GM10847 (cell line): ENCODE data around the gene CASZ1.

ENCODE experiments used
- POLR2A ChIP-seq: IDR thresholded peaks from 2 replicates; pipeline ENCODE4 v1.6.1; 2011; ENCODE audit not compliant: insufficient read length; ENCODE audit errors: extremely low read depth

Gene CASZ1

DNA sequence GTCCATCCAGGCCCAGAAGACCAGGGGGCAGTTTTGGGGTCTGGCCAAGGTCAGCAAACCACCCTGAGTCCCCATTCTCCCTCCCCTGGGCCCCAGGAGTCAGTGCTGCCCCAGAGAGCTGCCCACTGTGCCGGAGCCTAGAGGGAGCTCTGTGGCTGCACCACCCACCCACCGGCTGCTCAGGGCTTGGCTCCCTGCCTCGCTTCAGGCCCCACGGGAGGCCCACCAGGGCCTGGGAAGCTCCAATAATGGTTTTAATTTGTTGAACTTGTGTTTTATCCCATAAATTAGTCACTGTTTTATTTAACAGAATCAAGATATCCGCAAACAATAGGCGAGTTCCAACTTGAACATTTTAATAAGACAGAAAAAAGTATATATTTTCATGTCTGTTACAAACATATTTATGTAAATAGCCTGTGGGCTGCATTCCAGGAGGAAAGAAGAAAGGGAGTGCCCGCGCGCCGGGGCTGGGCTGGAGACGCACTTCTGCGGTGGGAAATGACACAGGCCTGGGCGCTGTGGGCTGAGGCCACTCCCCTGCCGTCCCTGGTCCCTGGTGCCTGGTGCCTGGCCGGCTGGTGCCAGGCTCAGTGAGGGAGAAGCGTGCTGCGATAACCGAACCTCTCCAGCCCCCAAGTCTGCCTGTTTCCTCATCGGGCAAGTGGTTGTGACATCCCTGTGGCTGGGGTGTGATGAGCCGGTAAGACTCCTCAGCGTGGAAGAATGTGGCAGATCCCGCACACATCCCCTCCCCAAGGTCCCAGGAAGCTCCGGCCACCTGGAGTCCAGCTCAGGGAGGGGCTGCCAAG, 161.2 kb downstream of the CASZ1 start:
- TF ChIP-seq POLR2A = no peak

DNA sequence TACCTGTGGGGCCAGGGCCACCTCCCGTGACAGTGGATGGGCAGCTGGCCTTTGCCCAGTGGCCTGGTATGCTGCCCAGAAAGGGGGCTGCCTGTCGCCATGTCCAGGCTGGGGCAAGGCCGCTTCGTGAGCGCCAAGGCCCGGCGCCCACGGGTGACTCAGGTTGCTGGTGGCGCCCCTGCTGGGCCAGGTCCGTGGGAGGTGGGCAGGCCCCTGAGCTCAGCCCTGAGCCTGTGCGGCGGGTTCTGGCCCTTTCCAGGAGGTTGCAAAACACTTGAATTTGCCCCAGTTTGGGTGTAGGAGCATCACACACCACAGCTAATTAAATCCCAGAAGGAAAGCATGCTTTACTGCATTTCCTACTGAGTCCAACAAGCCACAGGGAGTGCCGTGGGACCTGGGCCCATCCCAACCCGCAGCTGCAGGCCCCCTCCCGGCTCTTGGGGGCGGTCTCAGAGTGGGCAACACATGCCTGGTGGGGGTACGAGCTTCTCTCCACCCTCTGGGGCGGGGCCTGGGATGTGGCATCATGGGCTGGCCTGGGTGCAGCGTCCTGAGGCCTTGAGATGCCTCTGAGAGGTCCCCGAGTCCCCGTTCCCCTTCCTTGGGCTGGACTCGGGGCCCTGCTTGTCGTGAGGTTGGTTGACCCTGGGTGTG, 161.9 kb downstream of the CASZ1 start:
- no peak for TF ChIP-seq POLR2A

DNA sequence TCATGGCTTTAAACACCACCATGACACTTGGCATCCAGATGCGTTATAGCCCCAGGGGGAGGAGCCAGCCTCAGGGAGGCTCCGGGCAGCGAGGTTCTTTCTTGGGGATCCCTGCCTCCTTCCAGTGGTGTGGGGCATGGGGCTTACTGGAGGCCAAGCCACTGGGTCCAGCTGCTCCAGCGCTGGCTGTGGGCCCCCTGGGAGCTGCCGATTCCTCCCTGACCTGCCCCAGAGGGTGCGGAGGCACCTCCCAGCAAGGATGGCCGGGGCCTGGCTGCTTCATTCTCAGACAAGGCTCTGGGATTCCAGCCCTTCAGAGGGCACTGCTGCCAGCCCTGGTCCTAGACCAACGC, 162.4 kb downstream of the CASZ1 start:
- no peak for TF ChIP-seq POLR2A

DNA sequence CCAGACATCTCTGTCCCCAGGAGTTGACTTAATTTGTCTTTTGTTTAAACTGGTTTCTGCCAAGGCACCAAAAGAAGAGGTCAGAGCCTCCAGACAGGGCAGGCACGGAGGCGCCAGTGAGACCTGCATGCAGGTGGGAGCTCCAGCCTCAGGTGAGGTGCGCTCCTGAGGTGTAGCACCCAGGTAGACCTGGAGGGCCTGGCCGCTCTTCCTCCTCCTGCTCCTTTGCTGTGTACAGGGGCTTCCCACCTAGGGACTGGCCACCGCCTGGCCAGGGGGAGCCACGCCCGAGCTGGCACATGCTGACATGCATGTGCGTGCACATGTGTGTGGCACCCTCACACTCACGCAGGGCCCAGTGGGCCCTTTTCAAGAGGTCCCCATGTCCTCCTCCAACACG, 163.0 kb downstream of the CASZ1 start:
- TF ChIP-seq POLR2A = no peak

DNA sequence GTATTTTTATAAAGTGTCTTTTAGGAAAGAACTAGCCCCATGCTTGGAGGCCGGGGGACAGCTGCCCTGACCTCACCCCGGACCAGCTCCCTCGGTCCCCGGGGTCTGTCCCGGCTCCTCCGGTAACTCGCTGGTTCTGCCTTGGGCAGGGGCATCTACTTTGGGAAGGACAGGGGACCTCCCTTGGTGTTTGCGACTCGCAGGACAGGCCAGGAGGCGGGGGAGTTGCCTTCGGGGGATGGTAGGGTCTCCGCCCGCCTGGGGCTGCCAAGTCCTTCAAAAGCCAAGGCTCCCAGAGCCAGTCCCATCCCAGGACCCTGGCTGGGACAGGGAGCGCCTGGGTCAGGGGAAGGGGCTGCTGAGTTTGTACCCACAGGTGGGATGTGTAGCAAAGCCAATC, 163.8 kb downstream of the CASZ1 start:
- no peak for TF ChIP-seq POLR2A

DNA sequence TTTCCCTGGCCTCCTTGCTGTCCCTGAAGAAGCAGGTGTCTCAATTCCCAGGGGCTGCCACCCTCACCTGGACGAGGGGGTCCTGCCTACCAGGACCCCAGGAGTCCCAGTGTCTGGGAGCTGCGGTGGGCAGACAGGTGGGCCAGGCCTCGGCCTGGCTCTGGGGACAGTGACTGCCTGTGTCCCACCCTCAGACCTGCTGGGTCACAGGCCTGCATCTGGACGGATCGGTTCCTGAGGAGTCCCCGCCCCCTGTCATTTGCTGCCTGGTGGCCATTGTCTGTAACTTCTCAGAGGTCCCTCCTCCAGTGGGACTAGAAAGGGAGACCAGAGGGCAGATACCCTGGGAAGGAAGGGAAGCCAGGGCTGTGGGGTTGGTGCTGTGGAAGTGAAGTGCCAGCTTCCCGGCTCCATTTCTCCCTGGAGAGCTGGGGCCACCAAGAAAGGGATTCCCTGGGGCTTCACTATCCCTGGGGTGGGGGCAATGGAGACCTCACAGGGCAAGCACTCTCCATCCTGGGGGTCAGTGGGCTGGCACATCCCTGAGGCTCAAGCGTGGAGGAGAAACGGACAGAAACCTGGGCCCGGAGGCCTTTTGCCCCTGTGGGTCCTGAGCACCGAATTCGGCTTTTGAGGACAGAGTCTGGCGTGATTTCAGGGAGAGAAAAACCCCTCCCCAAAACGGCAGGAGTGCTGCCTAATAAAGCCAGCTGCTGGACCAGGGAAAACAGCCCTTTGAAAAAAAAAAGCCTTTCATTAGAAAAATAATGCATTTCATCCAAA, 164.4 kb downstream of the CASZ1 start:
- TF ChIP-seq POLR2A = no peak

DNA sequence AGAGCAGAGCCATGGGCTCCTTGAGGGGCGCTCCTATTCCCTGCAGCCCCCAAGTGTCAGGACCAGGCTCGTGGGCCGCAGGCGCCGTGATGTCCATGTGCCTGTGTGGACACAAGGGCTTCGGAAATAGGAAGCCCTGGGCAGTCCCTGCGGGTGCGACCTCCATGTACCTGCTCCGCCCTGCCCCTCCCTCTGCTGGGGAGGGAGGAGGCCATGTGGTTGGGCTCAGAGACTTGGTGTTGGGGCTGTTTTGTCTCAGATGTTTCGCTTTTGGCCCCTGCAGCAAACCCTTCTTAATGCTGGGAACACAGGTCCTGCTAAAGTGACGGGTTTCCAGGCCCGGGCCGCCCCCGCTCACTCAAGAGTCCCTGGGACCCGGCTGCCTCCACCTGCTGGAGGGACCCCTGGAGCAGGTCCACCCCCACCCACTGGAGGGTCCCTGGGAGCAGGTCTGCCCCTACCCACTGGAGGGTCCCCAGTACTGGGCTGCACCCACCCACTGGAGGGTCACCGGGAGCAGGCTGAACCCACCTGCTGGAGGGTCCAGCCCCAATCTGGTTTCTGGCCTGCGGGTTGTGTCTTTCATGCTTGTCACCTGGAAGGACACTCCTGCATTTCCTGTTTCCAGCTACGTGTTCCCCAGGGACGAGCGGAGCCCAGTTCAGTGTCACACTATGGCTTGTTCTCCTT, 165.2 kb downstream of the CASZ1 start:
- no peak for TF ChIP-seq POLR2A

DNA sequence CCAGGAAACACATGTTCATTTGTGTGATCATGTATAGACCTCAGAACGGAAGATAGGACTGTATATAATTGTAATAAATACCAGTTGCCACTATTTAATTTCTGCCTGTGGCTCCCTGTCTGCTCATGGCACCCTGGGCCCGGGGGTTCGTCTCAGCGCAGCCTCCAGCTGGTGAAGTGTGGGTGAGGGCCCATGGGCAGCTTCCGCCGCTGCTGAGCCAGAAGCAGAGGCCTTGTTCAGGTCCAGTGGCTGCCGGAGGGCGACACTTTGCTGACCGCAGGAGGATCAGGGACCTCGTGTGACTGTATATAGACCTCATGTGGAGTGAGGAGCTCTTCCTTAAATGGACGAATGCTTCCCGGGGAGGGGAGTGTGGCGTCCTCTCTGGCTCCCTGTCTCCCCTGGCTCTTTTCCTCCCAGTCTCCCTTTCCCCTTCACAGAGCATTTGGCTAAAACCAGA, 165.8 kb downstream of the CASZ1 start:
- TF ChIP-seq POLR2A = no peak

DNA sequence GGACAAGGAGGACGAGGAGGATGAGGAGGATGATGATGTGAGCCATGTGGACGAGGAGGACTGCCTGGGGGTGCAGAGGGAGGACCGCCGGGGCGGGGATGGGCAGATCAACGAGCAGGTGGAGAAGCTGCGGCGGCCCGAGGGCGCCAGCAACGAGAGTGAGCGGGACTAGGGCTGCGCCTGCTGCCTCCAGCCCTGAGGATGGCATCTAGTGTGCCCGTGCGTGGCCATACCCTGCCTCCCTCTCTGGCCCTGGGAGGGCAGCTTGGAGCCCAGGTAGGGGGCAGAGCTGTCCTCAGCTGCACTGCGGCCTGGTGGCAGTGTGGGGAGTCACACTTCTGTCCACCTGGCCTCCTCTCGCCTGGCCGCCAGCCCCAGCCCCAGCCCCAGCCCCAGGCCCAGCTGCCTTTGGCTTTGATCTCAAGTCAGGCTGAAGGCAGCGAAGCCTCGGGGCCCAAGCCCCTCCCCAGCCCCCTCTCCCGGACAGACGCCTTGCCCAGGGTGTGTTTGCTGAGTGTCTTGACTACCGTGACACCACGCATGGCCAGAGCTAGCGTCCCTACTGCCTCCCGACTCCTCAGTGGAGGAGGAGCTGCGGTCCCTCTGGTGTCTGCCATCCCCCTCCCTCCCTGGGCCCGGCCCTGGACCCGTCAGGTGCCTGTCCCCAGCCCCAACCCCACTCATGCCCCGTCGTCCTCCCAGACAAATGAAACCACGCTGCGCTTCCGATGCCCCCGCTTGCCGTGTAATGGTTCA, 166.5 kb downstream of the CASZ1 start:
- no peak for TF ChIP-seq POLR2A

DNA sequence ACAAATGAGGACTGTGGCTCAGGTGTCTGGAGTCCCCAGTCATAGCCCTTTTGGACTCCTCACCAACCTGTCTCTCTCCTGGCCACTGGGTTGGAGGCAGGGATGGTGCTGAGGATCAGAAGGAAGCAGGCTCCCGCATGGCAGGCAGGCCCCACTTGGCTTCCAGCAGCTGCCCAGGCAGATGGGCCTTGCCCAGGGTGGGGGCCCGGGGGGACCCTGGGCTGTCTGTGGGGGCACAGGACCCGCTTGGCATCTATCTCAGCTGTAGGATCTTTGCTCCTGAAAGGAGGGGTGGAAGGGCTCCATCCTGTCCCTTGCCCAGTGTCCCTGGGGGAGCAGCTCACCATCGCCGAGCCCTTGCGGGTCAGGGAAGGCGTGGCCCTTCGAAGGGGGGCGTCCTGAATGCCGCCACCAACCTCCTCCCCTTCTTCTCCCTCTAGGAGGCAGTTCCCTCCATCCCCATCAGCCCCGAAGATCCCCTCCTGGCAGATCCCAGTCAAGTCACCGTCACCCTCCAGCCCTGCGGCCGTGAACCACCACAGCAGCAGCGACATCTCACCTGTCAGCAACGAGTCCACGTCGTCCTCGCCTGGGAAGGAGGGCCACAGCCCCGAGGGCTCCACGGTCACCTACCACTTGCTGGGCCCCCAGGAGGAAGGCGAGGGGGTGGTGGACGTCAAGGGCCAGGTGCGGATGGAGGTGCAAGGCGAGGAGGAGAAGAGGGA, 167.2 kb downstream of the CASZ1 start:
- TF ChIP-seq POLR2A = no peak

DNA sequence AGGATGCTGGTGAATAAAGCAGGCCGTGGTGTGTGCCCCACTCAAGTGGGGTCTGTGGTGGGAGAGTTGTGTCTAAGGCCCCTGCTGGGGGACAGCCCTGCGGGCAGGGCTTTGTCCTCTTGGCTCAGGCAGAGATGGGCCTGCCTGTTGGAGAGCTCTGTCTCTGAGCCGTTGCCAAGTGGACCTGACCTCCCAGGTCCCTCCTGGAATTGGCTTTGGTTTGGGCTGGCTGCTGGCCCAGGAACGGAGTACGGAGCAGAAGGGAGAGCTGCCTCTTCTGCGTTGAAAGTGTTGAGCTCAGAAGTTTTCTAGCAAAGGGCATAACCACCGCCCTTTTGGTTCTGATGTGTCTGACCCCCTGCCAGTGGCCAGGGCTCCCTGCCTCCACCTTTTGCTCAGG, 167.8 kb downstream of the CASZ1 start:
- no peak for TF ChIP-seq POLR2A

DNA sequence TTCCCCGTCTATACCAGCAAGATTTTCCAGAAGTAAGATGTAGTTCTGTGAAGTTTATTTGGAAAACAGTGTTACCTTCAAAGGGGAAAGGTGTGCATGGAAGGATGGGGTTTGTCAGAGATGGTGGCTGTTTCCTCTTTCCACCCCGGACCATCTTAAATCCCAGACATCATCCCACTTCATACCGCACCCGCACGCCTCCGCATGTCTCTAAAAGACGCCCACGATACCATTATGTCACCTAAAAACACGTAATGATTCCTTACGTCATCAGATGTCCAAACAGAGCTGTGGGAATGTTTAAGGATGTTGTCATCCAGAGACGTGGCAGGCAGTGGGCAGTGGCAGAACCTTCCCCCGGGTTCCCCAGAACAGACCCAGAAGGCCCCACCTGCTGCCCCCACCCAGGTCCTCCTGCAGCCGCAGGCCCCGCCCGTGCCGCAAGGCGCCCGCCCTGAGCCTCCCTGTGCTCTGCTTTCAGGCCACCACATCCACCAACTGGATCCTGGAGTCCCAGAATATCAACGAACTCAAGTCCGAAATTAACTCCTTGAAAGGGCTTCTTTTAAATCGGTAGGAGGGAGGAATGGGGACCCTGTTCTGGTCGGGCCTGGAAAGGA, 169.5 kb downstream of the CASZ1 start:
- no peak for TF ChIP-seq POLR2A

DNA sequence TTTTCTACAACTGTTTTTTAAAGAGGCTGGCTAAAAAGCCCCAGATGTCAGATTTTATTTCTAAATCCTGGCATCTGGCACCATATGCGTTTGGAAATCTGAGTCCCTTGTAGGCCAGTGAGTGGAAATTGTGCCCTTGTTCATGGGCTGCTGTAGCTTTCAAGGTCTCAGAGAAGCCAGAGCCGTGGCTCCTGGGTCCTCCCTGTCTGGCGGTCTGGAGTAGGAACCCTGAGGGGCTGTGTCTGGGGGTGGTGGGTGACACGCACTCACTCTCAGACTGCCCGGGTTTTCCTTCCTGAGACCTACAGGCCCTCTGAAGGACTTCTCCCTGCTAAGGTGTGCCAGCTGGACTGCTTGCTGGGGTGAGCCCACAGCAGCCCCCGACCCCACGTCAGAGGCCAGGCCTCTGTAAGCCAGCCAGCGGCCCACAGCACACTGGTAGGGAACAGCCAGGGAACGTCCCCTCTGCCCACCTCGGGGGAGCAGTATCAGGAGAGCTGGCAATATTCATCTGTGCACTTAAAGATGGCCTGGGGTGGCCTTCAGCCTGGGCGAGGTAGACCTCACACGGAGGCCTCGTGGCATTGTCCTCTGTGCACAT, 170.2 kb downstream of the CASZ1 start:
- no peak for TF ChIP-seq POLR2A
